HG03442 (cell line): ENCODE results near the gene CERS2.
"Not testable (repeated sequence)": the region's sequence is repeated elsewhere in the genome, so short reads cannot be mapped to it uniquely, and the experiment has no call there.

Source experiments
- ATAC-seq: cut with Tn5 transposase; IDR thresholded peaks from one replicate; pipeline ENCODE4 v1.9.1; 2021; ENCODE audit warnings: mild to moderate bottlenecking, moderate library complexity; ENCODE audit not compliant: unreplicated experiment

Gene CERS2

DNA sequence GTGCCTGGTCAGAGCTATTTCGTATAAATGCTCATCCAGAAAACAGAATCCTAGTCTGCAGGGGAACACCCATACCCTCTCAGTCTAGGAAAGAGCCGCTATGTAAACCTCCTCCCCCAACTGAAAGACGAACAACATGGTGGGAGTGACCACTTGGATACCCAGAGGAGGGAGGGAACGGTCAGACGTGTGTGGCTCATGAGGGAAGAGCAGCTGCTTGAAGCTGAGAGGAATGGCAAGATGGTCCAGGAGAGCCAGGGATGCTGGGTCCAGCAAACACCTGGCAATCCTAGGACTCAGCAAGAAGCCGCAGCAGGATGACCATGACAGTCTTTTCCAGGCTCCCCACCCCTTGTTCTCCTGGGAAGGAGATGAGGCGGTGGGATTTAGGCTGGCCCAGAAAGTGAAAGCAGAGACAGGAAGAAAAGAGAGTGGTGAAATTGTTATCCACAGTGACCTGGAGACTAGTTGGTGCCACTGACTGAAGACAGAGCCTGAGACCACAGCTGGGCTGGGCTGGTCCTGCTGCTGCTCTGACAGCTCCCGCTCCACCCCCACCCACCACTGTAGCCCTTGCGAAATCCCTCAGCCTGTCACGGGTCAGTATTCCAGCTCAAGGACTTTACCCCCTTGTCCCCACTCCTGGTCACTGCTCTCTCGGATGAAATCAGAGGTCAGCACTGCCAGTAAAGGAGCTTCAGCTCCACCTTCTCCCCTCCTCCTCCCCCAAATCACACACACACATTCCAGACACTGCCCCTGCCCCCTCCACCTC lies 3.6 kb downstream of the CERS2 start:
- no peak for ATAC-seq

DNA sequence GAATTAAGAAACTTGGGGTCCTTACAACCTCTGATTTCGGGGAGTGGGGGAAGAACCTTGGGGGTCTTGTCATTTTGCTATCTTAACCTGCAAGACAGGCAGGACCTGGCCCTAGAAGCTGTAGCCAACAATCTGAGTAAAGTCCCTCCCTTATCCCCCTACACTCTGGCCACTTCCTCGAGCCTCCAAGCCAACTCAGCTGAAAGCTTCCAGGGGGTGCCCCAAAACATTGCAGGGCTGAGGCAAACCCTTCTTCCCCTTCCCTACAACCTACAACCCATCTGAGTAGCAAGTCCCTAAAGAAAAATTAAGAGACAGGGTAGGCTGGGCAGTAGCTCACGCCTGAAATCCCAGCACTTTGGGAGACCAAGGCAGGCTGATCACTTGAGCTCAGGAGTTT lies 5.0 kb downstream of the CERS2 start:
- no peak for ATAC-seq

DNA sequence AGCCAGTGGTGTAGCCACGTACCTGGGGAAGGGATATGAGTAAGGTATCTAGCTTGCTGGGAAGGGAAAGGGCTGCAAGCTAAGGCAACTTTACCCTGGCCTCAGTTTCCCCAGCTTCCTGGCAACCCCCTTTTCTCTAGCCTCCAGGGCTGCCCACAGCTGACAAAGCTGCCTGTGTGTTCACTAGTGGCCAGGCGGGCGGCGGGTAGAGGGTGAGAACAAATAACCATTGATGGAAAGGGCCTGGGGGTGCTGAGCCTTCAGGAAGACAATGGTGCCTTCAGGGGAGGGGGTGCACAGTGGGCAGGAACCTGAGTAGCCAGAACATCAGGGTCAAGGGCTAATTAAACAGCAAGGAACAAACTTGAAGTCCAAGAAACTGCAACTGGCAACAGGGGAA lies 6.1 kb downstream of the CERS2 start:
- no peak for ATAC-seq

- no peak for ATAC-seq
Measured at GRCh38 chr1:150967936-150968335, 6.7 kb downstream of the CERS2 start.

DNA sequence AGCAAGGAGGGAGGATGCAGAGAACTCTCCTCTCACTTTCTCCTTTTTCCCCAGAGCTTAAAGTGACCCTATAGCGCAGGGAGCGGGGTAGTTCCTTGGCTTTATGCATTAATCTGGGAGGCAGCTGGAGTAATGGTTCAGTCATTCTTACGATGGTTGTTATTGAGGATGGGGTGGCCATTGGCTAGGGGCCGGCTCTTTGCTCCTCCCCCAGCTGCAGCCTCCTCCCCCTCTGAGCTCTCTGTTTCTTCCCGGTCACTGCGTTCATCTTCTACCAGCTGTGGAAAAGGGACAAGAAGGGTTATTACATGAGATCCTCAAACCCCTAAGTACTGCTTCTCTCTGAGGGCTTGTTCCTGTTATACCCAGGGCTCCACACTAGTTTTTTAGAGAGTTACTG lies 8.6 kb downstream of the CERS2 start:
- no peak for ATAC-seq

DNA sequence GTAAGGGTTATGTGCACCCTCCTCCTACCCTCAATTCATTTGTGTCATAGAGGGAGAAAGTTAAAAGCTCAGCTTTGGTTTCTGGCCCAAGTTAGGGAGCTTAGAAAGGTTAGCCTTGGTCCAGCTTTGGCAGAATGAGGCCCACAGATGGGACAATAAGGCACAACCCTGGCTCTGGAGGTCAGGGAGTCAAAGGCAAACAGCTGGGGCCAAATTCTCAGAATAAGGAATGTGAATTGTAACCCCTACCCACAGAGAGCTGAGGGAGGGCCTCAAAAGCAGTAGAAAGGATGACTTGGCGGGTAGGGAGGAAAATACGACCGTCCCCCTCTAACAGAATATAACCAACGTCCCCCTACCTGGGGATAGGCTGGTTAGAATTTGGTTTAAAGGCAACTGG lies 9.0 kb downstream of the CERS2 start:
- no peak for ATAC-seq

DNA sequence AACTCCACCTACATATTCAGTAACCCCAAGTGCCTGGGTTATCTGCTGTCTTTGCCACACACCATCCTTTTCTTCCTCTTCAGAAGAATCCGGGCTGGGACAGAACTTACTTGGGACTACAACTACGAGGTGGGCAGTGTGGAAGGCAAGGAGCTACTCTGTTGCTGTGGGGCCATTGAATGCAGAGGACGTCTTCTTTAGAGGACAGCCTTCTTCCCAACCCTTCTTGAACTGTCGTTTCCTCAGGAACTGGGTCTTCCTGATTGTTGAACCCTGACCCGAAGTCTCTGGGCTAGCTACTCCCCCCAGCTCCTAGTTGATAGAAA lies 10.5 kb downstream of the CERS2 start:
- no peak for ATAC-seq

GRCh38 chr1:150963321-150964163 lies 11.1 kb downstream of the CERS2 start:
- no peak for ATAC-seq

GRCh38 chr1:150961756-150962155 lies 12.9 kb downstream of the CERS2 start:
- no peak for ATAC-seq

- no peak for ATAC-seq
Measured at GRCh38 chr1:150960646-150961045, 14.0 kb downstream of the CERS2 start.

GRCh38 chr1:150957666-150958065 lies 17.0 kb downstream of the CERS2 start:
- ATAC-seq, result no peak

GRCh38 chr1:150955280-150955679 lies 19.4 kb downstream of the CERS2 start:
- no peak for ATAC-seq

- ATAC-seq, result no peak
Measured at GRCh38 chr1:150954708-150955107, 19.9 kb downstream of the CERS2 start.

DNA sequence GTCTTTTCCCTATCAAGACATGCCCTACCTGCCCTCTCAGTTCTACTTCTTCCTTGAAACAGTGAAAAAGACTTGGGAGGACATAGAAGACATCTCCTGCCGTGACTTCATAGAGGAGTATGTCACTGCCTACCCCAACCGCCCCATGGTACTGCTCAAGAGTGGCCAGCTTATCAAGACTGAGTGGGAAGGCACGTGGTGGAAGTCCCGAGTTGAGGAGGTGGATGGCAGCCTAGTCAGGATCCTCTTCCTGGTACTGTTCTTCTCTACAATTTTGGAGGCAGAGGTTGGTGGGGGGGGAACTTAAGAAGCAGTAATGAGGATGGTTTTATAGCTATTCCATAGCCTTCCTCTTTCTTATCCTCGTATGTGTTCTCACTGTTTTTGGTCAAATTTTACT lies 29.8 kb downstream of the CERS2 start:
- no peak for ATAC-seq

GRCh38 chr1:150931773-150932172 lies 42.9 kb downstream of the CERS2 start:
- ATAC-seq, result no peak

- not testable (repeated sequence) for ATAC-seq
Measured at GRCh38 chr1:150928775-150929174, 45.9 kb downstream of the CERS2 start.

GRCh38 chr1:150928286-150928685 lies 46.3 kb downstream of the CERS2 start:
- ATAC-seq, result no peak

- ATAC-seq, result no peak
Measured at GRCh38 chr1:150927624-150928023, 47.0 kb downstream of the CERS2 start.

DNA sequence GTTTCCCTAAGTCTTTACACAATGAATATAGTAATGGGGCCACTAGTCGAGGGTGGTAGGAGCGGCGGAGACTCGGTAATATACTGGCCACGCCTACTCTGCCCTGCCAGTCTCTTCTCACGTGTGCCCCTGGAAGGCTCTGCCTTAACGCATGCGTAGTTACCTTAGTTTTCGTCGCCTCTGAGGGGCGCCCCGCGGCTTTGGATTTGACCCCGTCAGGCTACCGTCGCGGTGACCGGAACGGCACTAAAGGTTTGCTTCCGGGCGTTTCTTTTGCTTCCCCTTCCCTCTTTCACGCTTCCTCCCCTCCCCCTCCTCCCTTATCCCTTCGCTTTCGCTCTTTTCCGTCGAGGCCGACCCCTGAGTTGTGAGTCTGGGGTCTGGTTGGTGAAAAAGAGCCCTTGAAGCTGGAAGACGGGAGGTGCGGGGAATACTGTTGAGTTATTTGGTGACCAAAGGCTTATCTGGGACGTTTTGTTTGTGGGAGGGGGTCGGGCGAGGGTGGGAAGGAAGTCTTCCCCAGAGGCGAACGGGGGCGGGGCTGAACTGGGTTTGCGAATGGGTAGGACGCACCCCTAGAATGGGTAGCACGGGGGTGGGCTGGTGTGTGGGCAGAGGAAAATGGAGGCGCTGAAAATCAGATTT lies 48.4 kb downstream of the CERS2 start, which contains the start of gene SETDB1:
Gene SETDB1 (plus strand): TSS at position 267 of the 645 bp plus-strand sequence. CDS start 1,352 bp downstream, outside the sequence.
- peak; percentile 82 for ATAC-seq

DNA sequence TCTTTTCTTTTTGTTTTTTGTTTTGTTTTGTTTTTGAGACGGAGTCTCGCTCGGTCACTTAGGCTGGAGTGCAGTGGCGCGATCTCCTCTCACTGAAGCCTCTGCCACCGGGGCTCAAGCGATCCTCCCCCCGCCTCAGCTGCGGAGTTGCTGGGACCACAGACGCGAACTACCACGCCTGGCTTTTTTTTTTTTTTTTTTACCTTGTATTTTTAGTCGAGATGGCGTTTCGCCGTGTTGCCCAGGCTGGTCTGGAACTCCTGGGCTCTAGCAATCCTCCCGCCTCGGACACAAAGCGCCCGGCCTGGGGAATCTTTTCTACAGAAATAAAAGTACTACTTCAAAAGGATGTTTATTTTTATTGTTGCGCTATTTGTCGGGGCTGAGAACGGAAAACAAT lies 49.6 kb downstream of the CERS2 start:
- no peak for ATAC-seq

GRCh38 chr1:150922519-150922975 lies 52.1 kb downstream of the CERS2 start:
- peak; percentile 51 for ATAC-seq

- no peak for ATAC-seq
Measured at GRCh38 chr1:150917387-150917786, 57.2 kb downstream of the CERS2 start.
